Superior temporal gyrus (tissue), 1 donor: ENCODE measurements around the gene MS4A4E.
"Not testable (repeated sequence)": the region's sequence is repeated elsewhere in the genome, so short reads cannot be mapped to it uniquely, and the experiment has no call there.

Experiments
- DNase-seq: peaks from one replicate; pipeline ENCODE4 v3.0.0-alpha.2; 2016; ENCODE audit errors: extremely low spot score

MS4A4E gene

DNA sequence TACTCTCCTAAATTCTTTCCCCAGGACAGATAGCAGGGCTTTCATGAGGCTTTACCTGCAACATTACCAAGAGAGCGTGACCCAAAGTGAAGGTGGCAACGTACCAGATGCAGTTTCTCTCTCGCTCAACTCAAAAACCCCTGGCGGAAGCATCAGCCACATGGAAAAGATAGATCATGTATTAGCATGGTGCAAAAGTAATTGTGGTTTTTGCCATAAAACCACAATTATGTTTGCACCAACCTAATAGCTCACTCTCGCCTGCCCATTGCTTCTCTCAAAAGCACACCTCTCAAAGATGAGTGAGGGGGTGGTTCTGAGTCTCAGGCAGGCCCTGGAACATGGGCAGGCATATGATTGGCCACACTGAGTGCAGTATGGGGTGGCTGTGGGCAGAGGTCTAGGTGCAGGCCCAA is 67.1 kb downstream of the MS4A4E start:
- DNase-seq = no peak

DNA sequence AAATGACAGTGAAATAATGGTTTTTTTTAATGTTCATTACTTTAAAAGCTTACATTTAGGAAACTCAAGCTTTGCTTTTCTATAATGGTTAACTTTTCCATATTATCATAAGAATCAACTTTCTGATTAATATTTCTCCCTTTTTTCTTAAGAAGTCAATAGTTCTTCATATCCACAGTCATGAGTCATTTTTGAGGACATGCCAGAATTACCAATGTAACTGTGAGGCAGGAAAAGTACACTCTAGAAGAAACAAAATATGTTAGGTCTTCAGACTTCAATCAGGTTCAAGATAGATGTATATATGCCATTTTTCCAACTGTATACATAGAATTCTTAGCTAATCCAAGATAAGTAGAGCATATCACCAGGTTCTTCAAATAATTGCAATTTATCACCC is 70.9 kb downstream of the MS4A4E start:
- no peak for DNase-seq

- no peak for DNase-seq
Measured at GRCh38 chr11:60170566-60170965, 72.4 kb downstream of the MS4A4E start.

DNA sequence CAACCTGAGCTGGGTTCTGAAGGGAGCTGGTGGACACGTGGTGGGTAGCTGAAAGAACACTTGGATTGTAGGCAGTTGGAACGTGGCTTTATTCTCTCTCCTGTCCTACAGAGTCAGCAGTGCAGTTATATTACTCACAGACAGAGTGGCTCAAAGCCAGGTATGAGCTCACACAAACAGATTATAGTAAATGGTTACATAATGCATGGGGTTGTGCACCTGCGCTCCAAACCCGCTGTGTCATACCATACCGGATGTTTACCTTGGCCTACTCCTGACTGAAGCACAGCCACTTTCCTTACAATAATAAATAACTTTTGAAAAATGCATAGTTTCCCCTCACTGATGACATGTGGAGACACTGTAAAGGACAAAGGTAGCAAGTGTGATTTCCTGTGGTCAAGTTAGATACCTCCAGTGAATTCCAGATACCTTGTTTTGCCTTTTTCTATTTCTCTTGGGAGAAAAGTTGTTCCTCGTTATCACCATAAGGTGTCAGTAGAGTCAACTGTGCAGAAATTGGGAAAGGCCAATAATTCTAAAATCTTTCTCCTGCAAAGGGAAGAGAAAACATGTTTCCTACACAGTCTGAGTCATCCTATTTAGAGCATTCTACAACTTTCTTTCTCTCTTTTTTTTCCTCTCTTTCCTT is 73.5 kb downstream of the MS4A4E start:
- DNase-seq = no peak

DNA sequence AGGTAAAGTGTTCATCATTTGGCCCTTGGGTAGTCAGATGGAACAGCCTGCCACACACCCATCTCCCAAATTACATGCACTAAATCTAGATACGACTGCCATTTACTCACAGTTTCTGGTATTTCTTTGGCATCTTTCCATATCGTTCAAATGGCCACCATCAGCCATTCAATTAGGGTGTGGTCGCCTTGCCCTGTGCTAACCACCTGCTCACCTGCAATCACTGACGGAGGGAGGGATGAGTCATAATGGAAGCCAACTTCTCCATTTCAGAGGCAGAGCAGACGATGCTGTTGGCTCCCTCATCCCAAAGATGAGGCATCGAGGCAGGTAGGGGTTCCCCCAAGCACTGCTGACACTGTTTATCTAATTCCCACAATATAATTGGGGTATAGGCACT is 74.6 kb downstream of the MS4A4E start:
- no peak for DNase-seq

GRCh38 chr11:60165951-60166350 is 77.0 kb downstream of the MS4A4E start:
- DNase-seq = no peak

GRCh38 chr11:60165538-60165937 is 77.4 kb downstream of the MS4A4E start:
- DNase-seq = no peak

GRCh38 chr11:60164550-60165075 is 78.3 kb downstream of the MS4A4E start:
- DNase-seq = no peak

DNA sequence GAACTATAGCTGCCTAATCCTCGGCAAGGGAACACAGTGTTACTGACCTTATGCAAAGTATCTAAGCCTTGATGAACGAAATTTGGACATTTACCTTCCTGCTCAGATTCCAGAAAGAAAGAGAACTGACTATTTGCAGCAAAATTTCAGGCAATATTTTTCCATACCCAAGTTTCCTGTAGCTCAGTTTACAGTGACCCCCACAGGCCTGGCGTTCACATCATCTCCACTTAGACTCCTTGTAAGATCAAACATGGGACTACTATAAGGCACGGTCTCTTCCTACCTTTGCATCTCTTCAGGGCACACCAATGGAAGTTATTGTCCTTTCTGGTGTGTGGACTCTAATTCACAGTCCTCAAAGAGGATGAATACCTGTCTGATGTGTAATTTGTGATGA is 81.2 kb downstream of the MS4A4E start:
- DNase-seq = no peak

GRCh38 chr11:60161107-60161506 is 81.8 kb downstream of the MS4A4E start:
- no peak for DNase-seq

DNA sequence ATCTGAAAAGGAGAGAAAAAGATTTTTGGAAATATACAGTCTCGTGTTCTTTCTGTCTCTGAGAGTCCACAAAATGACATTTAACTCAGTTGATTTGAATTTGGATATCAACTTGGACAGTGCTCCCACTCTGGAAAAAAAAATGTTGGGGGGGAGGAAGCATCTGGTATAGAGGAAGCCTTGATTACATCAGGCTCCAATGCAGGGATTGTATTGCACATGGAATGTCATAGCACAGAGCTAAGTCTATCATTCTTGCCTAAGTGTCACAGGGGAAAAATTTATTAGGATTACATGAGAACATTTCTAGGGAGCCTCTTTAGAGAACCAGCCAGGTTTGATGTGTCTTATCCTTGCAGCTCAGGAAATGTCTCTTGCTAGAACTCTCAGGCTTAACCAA is 83.1 kb downstream of the MS4A4E start:
- DNase-seq = no peak

DNA sequence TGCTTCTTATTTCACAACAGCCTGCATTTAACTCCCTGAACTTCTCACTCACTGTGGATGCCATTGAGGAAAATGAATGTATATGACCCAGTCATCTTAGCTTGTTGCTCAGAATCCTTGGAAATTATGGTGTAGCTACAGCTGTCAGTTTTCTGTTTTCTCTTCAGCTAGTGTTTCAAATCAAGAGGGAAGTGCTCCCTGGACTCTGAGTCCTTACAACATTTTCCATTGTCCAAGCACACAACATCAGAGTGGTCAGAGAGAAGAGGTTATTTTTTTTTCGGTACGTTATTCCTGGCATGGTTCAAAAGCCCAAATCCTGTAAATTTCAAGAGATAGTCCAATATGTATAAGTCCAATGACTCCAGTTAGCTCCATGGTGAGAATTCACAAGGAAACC is 83.7 kb downstream of the MS4A4E start:
- no peak for DNase-seq

GRCh38 chr11:60158636-60159035 is 84.3 kb downstream of the MS4A4E start:
- no peak for DNase-seq

DNA sequence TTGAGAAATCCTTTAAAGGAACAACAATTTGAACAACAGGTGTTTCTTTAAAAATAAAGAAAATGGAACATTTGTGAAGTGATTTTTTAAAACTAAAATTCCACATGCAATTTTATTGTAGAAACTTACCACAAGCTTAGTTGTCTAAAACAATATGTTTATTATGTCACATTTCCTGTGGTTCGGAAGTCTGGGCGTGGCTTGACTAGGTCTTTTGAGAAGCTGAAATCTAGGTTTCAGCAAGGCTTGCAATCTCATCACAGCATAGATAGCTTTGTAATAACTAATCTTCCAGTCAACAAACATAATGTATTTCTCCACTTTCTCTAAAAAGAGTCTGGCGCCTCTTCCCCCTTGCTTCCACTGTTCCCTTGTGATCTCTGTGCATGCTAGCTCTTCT is 87.0 kb downstream of the MS4A4E start:
- no peak for DNase-seq

GRCh38 chr11:60152727-60153126 is 90.2 kb downstream of the MS4A4E start:
- not testable (repeated sequence) for DNase-seq

- DNase-seq = no peak
Measured at GRCh38 chr11:60150279-60150678, 92.7 kb downstream of the MS4A4E start.
